ENCODE measurements around the gene LIPF. TPM values are rescaled to one million over a fixed set of nuclear protein-coding genes. Genes with fewer than 3 reads are reported as not detected.

Gene LIPF
- total RNA-seq, 1 donor from 2014 or later: not detected

GRCh38 chr10:88651101-88651551 lies 13.1 kb upstream of the LIPF start:
- Histone ChIP-seq H3K27me3 (ENCODE audit: control insufficient read depth, insufficient read depth, low read length) (no peaks in the 10 kb centered on the region), H3K4me3 (ENCODE audit: low read depth, low read length) (no peak overlapping the region), H3K36me3 (ENCODE audit: control insufficient read depth, insufficient read depth, low read length) (no peaks in the 10 kb centered on the region)
- DNase-seq (ENCODE audit: low read depth): peak; percentile 26
- no peak for TF ChIP-seq CTCF (IDR thresholded peaks at IDR 0.05; ENCODE audit: insufficient read depth, low read length, poor library complexity, severe bottlenecking)

DNA sequence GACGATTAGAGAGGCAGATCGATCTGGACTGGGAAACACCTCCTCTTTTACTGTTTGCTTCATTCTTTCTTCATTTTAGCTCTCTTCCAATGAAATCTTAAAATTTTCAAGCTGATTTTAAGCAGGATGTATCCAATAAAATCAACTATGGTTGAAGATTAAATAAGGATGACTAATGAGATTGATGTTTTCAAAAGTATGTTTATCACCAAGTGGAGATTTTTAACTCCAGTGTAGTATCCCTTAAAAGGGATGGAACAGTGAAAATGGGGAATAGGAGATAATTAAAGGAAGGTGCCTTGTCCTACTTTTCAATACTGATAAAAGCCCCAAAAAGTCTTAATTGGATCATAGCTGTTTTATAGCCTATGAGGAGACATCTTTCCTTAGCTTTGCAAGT lies 11.6 kb upstream of the LIPF start:
- H3K36me3 ChIP-seq (ENCODE audit: control insufficient read depth, insufficient read depth, low read length): no peaks in the 10 kb centered on the region
- DNase-seq (ENCODE audit: low read depth): no peak
- H3K4me3 ChIP-seq (ENCODE audit: low read depth, low read length): no peak overlapping the region
- H3K27me3 ChIP-seq (ENCODE audit: control insufficient read depth, insufficient read depth, low read length): no peaks in the 10 kb centered on the region
- no peak for TF ChIP-seq CTCF (IDR thresholded peaks at IDR 0.05; ENCODE audit: insufficient read depth, low read length, poor library complexity, severe bottlenecking)

DNA sequence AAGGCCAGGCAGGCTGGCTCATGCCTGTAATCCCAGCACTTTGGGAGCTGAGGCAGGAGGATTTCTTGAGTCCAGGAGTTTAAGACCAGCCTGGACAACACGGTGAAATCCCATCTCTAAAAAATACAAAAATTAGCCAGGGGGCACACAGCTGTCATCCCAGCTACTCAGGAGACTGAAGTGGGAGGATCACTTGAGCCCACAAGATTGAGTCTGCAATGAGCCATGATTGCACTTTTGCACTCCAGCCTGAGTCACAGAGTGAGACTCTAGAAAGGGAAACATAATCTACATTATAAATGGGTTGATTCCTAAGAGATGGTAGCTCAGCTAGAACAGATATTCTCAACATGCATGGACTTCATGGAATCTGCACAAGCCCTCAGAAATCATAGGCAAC lies 6.3 kb upstream of the LIPF start:
- H3K4me3 ChIP-seq (ENCODE audit: low read depth, low read length): no peak overlapping the region
- H3K27me3 ChIP-seq (ENCODE audit: control insufficient read depth, insufficient read depth, low read length): no peaks in the 10 kb centered on the region
- H3K36me3 ChIP-seq (ENCODE audit: control insufficient read depth, insufficient read depth, low read length): no peaks in the 10 kb centered on the region
- no peak for TF ChIP-seq CTCF (IDR thresholded peaks at IDR 0.05; ENCODE audit: insufficient read depth, low read length, poor library complexity, severe bottlenecking)
- DNase-seq (ENCODE audit: low read depth): peak; percentile 18

DNA sequence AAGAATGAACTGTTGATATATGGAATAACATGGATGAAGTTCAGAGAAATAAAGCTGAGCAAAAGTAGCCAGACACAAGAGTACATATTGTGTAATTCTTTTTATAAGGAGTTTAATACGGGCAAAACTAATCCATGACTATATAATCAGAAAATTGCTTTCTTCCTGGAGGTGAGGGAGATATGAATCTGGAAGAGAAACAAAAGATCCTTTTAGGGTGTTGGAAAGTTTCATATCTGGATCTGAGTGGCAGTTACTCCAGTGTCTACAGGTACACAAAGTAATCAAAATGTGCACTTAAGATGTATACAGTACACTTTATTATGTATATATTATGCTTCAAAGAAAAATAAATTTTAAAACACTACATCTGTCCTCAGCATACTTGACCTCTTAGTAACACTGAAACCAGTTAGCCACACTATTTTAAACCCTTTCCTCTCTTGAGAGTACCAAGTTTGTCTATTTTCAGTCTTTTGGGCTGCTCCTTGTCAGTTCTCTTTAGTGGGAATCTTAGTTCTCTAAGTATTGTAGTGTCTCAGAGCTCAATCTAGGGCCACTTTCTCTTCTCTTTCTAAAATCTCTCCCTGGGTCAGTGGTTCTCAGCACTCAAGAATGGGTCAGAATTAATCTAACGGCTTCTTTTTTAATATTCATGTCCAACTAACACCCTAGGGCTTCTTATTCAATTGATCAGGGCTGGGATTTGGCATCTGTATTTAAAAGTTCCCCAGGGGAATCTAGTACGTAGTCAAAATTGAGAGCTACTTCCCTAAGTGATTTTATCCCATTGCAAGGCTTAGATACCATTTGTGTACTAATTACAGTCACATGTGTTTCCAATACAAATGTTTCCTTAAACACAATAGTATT lies 4.3 kb upstream of the LIPF start:
- no peaks in the 10 kb centered on the region for H3K36me3 ChIP-seq (ENCODE audit: control insufficient read depth, insufficient read depth, low read length)
- TF ChIP-seq CTCF (IDR thresholded peaks at IDR 0.05; ENCODE audit: insufficient read depth, low read length, poor library complexity, severe bottlenecking): no peak

GRCh38 chr10:88660598-88660884 lies 3.7 kb upstream of the LIPF start:
- Histone ChIP-seq H3K27me3 (ENCODE audit: control insufficient read depth, insufficient read depth, low read length) (no peaks in the 10 kb centered on the region), H3K4me3 (ENCODE audit: low read depth, low read length) (no peak overlapping the region), H3K36me3 (ENCODE audit: control insufficient read depth, insufficient read depth, low read length) (no peaks in the 10 kb centered on the region)
- DNase-seq (ENCODE audit: low read depth): no peak
- TF ChIP-seq CTCF (IDR thresholded peaks at IDR 0.05; ENCODE audit: insufficient read depth, low read length, poor library complexity, severe bottlenecking): no peak

More for the DNA sequence above, 4.3 kb upstream of the LIPF start:
- Histone ChIP-seq H3K4me3 (ENCODE audit: low read depth, low read length) (no peak overlapping the region), H3K27me3 (ENCODE audit: control insufficient read depth, insufficient read depth, low read length) (no peaks in the 10 kb centered on the region)
- DNase-seq (ENCODE audit: low read depth): no peak

DNA sequence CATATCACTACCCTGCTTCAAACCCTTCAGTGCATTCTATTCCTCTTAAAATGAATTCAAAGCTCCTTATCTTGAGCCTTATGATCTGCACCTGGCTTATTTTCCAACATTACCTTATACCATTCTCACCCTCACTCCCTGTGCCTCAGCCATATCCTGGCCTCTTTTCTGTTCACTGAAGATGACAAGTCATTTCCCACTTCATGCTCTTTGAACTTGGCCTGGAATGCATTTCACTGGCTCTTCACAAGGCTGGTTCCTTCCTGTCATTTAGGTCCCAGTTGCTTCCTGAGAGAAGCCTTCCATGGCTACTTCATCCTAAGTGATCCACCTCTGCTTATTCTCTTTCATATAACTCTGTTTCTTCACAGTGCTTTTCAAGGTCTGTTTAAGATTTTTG lies 3.2 kb upstream of the LIPF start:
- Histone ChIP-seq H3K27me3 (ENCODE audit: control insufficient read depth, insufficient read depth, low read length) (no peaks in the 10 kb centered on the region), H3K36me3 (ENCODE audit: control insufficient read depth, insufficient read depth, low read length) (no peaks in the 10 kb centered on the region), H3K4me3 (ENCODE audit: low read depth, low read length) (no peak overlapping the region)
- no peak for DNase-seq (ENCODE audit: low read depth)
- no peak for TF ChIP-seq CTCF (IDR thresholded peaks at IDR 0.05; ENCODE audit: insufficient read depth, low read length, poor library complexity, severe bottlenecking)
